Measurements from ENCODE around the gene SYT1. TPM values are rescaled to one million over a fixed set of nuclear protein-coding genes. Genes with fewer than 3 reads are reported as not detected.
A peak's percentile ranks its signal among the peaks of the same experiment; 100 is the strongest.

SYT1 gene
- total RNA-seq, 1 donor from 2014 or later = 19.5 TPM

- Mint-ChIP-seq H3K27ac (ENCODE audit: unreplicated experiment) (no peak overlapping the region), H3K9me3 (no peaks in the 10 kb centered on the region), H3K36me3 (ENCODE audit: low read depth) (no peaks in the 10 kb centered on the region), H3K4me3 (peak overlapping the region; percentile 97), H3K27me3 (ENCODE audit: low read depth) (peaks cover 48% of the 10 kb centered on the region), H3K4me1 (peaks cover 32% of the 10 kb centered on the region)
- TF ChIP-seq, protein P1, sequence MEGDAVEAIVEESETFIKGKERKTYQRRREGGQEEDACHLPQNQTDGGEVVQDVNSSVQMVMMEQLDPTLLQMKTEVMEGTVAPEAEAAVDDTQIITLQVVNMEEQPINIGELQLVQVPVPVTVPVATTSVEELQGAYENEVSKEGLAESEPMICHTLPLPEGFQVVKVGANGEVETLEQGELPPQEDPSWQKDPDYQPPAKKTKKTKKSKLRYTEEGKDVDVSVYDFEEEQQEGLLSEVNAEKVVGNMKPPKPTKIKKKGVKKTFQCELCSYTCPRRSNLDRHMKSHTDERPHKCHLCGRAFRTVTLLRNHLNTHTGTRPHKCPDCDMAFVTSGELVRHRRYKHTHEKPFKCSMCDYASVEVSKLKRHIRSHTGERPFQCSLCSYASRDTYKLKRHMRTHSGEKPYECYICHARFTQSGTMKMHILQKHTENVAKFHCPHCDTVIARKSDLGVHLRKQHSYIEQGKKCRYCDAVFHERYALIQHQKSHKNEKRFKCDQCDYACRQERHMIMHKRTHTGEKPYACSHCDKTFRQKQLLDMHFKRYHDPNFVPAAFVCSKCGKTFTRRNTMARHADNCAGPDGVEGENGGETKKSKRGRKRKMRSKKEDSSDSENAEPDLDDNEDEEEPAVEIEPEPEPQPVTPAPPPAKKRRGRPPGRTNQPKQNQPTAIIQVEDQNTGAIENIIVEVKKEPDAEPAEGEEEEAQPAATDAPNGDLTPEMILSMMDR (conservative IDR thresholded peaks at IDR 0.05) = no peak
- no peak for DNase-seq (ENCODE audit: low read depth, low spot score)
These were observed 1.9 kb downstream of the SYT1 start for GRCh38 chr12:78866518-78866917.

DNA sequence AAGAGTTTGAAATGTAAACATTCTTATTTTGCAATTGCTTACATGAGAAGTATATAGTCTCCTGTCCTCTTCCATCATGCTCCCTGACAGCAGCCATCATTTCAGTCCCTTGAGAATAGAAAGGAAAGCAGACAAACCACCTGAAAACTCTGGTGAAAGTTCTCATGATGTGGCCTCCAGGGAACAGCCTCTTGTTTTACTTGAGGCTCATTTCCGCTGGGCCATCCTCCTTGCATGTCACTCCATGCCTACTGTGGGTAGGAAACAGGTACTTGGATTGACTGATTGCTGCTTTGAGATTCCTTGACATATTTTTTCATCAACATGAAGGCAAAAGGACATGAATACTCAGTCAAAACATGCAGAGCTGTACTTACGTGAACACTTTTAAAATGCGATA is 6.0 kb downstream of the SYT1 start:
- TF ChIP-seq, protein P1 (conservative IDR thresholded peaks at IDR 0.05) = no peak
- Mint-ChIP-seq H3K9me3 (no peaks in the 10 kb centered on the region), H3K4me3 (no peak overlapping the region), H3K36me3 (ENCODE audit: low read depth) (no peaks in the 10 kb centered on the region), H3K4me1 (peaks cover 26% of the 10 kb centered on the region), H3K27me3 (ENCODE audit: low read depth) (peaks cover 14% of the 10 kb centered on the region), H3K27ac (ENCODE audit: unreplicated experiment) (no peak overlapping the region)
- no peak for DNase-seq (ENCODE audit: low read depth, low spot score)

- H3K36me3 Mint-ChIP-seq (ENCODE audit: low read depth) = no peaks in the 10 kb centered on the region
- DNase-seq (ENCODE audit: low read depth, low spot score) = no peak
- H3K27me3 Mint-ChIP-seq (ENCODE audit: low read depth) = peaks cover 5% of the 10 kb centered on the region
- H3K4me3 Mint-ChIP-seq = no peak overlapping the region
- H3K27ac Mint-ChIP-seq (ENCODE audit: unreplicated experiment) = no peak overlapping the region
- no peaks in the 10 kb centered on the region for H3K9me3 Mint-ChIP-seq
- H3K4me1 Mint-ChIP-seq = peaks cover 18% of the 10 kb centered on the region
- TF ChIP-seq, protein P1 (conservative IDR thresholded peaks at IDR 0.05) = no peak
These were observed 7.0 kb downstream of the SYT1 start for GRCh38 chr12:78871566-78871965.

DNA sequence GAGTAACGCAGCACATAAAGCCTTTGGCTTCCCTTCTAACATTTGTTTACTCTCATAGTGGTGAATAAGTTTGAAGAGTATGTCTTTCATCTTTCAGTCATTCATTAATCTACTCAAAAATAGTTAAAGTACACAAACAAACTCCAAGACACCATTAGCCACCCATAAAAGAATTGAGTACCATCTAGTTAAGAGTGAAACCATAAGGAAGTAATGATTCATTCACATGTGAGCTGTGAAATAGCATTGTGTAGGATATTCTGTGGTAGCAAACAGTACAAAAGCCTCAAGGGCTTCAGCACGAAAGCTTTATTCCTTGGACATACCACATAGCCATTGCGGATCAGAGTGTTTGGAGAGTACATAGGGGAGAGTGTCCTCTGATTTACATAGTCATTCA is 13.9 kb downstream of the SYT1 start:
- DNase-seq (ENCODE audit: low read depth, low spot score) = no peak
- Mint-ChIP-seq H3K27ac (ENCODE audit: unreplicated experiment) (no peak overlapping the region), H3K4me3 (no peak overlapping the region), H3K36me3 (ENCODE audit: low read depth) (peaks cover 6% of the 10 kb centered on the region), H3K4me1 (peaks cover 5% of the 10 kb centered on the region), H3K9me3 (peaks cover 2% of the 10 kb centered on the region), H3K27me3 (ENCODE audit: low read depth) (no peaks in the 10 kb centered on the region)
- TF ChIP-seq, protein P1 (conservative IDR thresholded peaks at IDR 0.05) = no peak

DNA sequence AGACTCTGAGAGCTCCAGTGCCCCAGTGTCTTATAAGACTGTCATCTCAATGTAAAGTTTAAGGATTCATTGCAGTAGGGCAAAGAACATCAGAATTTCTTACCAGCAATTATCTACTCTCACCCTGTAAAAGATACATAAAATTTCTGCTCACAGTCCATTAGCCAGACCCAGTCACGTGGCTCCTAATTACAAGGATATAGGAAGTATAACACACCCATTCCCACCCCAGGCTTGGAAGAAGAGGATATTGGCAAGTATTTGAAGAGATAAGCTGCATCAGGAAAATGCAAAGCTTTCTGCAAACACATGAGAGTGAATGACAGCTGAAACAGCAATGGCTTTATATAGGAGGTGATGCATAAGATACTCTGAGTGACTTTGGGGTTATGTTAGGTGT is 14.3 kb downstream of the SYT1 start:
- no peak overlapping the region for H3K4me3 Mint-ChIP-seq
- H3K9me3 Mint-ChIP-seq = peaks cover 2% of the 10 kb centered on the region
- H3K4me1 Mint-ChIP-seq = peaks cover 5% of the 10 kb centered on the region
- no peaks in the 10 kb centered on the region for H3K27me3 Mint-ChIP-seq (ENCODE audit: low read depth)
- no peak for DNase-seq (ENCODE audit: low read depth, low spot score)
- H3K27ac Mint-ChIP-seq (ENCODE audit: unreplicated experiment) = no peak overlapping the region
- TF ChIP-seq, protein P1 (conservative IDR thresholded peaks at IDR 0.05) = no peak
- H3K36me3 Mint-ChIP-seq (ENCODE audit: low read depth) = peaks cover 6% of the 10 kb centered on the region

DNA sequence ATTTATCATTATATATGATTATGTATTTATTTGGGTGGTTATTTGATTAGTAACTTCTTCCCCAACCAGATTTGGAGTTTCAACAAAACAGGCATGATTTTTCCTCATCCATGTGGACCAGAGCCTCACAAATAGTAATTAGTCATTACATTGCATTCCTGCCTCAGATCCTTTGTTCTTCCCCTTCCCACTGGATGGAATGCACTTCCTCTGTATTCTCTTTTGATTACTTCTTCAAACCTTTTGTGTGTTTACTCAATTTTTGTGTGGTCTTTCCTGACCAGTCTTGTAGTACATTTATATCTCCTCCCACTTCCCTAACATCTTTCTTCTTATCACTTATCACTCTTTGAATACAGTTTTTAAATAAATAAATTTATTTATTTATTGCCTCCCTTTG is 15.5 kb downstream of the SYT1 start:
- Mint-ChIP-seq H3K36me3 (ENCODE audit: low read depth) (peaks cover 6% of the 10 kb centered on the region), H3K9me3 (peaks cover 2% of the 10 kb centered on the region), H3K4me1 (peaks cover 5% of the 10 kb centered on the region), H3K27me3 (ENCODE audit: low read depth) (no peaks in the 10 kb centered on the region), H3K27ac (ENCODE audit: unreplicated experiment) (no peak overlapping the region), H3K4me3 (no peak overlapping the region)
- DNase-seq (ENCODE audit: low read depth, low spot score) = no peak
- TF ChIP-seq, protein P1 (conservative IDR thresholded peaks at IDR 0.05) = no peak

All from neural crest cell (in vitro differentiated cells).